Nephron (organoid): ENCODE measurements around the gene GPR153.

Source experiments
- H3K27ac Mint-ChIP-seq, 3 experiments: 2 replicates each; pipeline ENCODE4 v1.8.0; 2020; ENCODE audit warnings: mixed read lengths in 3 of 3, mild to moderate bottlenecking in 2 of 3, moderate library complexity in 1 of 3
- H3K27me3 Mint-ChIP-seq: 2 replicates; pipeline ENCODE4 v1.8.0; 2021; ENCODE audit warnings: low read depth, mild to moderate bottlenecking, moderate library complexity, mixed read lengths
- H3K36me3 Mint-ChIP-seq: 2 replicates; pipeline ENCODE4 v1.8.0; 2020; ENCODE audit warnings: low read depth, mixed read lengths
- H3K4me1 Mint-ChIP-seq: 2 replicates; pipeline ENCODE4 v1.8.0; 2020; ENCODE audit warnings: mixed read lengths
- H3K4me3 Mint-ChIP-seq, 3 experiments: 2 replicates each; pipeline ENCODE4 v1.8.0; 2020; ENCODE audit warnings: mild to moderate bottlenecking in 3 of 3, mixed read lengths in 3 of 3, moderate library complexity in 2 of 3
- H3K9me3 Mint-ChIP-seq: 2 replicates; pipeline ENCODE4 v1.8.0; 2020; ENCODE audit warnings: mixed read lengths
- CTCF ChIP-seq, 3 experiments: fragments of 200-600 bp; sonication (generic); IDR thresholded peaks; one replicate each; pipeline ENCODE4 v1.5.0; 2021; ENCODE audit warnings: antibody characterized with exemption in 3 of 3; ENCODE audit not compliant: unreplicated experiment in 3 of 3

The GPR153 gene

DNA sequence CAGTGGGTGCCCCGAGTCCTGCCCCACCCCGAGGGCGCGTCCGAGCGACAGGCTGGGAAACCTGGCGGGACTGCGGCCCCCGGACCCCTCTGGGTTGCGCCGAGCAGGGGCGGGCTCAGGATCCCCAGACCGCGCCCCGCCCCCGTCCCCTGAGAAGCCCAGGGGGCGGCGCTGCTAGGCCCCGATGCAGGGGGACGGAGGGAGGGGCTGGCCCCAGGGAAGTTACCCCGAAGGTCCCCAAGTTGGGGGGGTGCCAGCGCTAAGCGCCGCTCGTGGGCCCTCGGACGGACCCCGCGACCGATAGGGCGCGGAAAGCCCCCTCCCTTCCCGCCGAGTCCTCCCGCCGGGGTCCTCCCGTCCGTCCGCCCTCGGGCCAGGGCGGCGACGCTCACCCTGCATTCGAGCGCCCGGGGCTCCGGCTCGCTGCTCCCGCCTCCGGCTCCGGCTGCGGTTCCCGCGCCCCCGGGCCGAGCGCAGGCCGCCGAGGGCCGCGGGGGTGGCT is 414 bp downstream of the GPR153 start:
- H3K9me3 Mint-ChIP-seq = no peaks in the 10 kb centered on the region
- no peaks in the 10 kb centered on the region for H3K36me3 Mint-ChIP-seq
- no peak overlapping the region for H3K27ac Mint-ChIP-seq
- peaks cover 6% of the 10 kb centered on the region for H3K27me3 Mint-ChIP-seq
- peaks cover 37% of the 10 kb centered on the region for H3K4me1 Mint-ChIP-seq
- TF ChIP-seq CTCF (IDR thresholded peaks at IDR 0.05; ENCODE audit: unreplicated experiment in 3 of 3) = no peak
- no peak overlapping the region for H3K4me3 Mint-ChIP-seq

- peaks cover 6% of the 10 kb centered on the region for H3K27me3 Mint-ChIP-seq
- H3K36me3 Mint-ChIP-seq = no peaks in the 10 kb centered on the region
- H3K4me1 Mint-ChIP-seq = peaks cover 29% of the 10 kb centered on the region
- no peak for TF ChIP-seq CTCF (IDR thresholded peaks at IDR 0.05; ENCODE audit: unreplicated experiment in 3 of 3)
- no peaks in the 10 kb centered on the region for H3K9me3 Mint-ChIP-seq
- H3K27ac Mint-ChIP-seq = no peak overlapping the region
- H3K4me3 Mint-ChIP-seq = peak overlapping the region; percentile 74 to 81 (median 80)
These were observed 1.2 kb downstream of the GPR153 start for GRCh38 chr1:6259491-6260362.

DNA sequence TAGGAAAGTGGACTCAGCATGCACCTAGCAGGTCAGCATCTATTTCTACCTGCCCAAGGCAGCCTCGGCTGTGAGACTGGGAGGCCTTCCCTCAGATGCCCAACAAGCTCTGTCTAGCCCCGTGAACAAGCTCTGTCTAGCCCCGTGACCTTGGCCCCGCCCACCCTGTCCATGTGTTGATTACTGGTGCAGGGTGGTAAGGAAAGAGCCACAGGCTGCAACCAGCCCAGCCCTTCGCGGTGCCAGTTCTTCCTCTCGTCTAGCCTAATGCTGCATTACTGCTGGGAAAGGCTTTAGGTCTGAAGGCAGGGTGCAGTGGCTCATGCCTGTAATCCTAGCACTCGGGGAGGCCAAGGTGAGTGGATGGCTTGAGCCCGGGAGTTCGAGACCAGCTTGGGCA is 2.2 kb downstream of the GPR153 start:
- Mint-ChIP-seq H3K27me3 (peaks cover 11% of the 10 kb centered on the region), H3K4me1 (peaks cover 20% of the 10 kb centered on the region), H3K36me3 (peaks cover 3% of the 10 kb centered on the region), H3K4me3 (peak overlapping the region; percentile 74 to 81 (median 80)), H3K9me3 (no peaks in the 10 kb centered on the region), H3K27ac (no peak overlapping the region)
- no peak for TF ChIP-seq CTCF (IDR thresholded peaks at IDR 0.05; ENCODE audit: unreplicated experiment in 3 of 3)

DNA sequence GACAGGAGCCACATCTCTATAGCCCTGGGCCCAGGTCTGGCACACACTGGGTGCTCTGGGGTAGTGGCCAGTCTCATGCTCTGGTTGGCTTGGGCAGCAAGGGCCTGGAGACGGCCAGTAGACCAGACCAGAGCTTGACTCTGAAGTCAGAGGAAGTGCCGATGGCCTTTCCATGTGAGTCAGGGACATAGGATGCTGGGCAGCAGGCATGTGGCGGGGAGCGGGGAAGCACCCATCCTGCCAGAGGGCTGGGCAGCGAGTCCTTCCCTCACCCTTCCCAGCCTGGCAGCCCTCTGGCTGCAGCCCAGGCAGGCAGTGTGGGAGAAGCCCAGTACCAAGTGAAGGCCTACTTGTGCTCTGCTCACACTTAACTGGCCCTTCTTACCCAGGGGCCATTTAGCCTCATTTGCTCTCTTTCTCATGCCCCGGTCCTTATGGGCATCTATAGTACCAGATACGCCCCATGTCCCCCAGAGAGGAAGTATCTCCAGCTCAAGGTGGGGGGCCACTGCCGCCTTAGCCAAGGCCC is 3.3 kb downstream of the GPR153 start:
- H3K27me3 Mint-ChIP-seq = peaks cover 15% of the 10 kb centered on the region

GRCh38 chr1:6256645-6257044 is 4.3 kb downstream of the GPR153 start:
- H3K27me3 Mint-ChIP-seq = peaks cover 25% of the 10 kb centered on the region
- TF ChIP-seq CTCF (IDR thresholded peaks at IDR 0.05; ENCODE audit: unreplicated experiment in 3 of 3) = no peak
- H3K36me3 Mint-ChIP-seq = peaks cover 6% of the 10 kb centered on the region
- peaks cover under 1% of the 10 kb centered on the region for H3K4me1 Mint-ChIP-seq
- H3K4me3 Mint-ChIP-seq = peak overlapping the region in 1 of 3 experiments; percentile 46
- H3K9me3 Mint-ChIP-seq = no peaks in the 10 kb centered on the region
- no peak overlapping the region for H3K27ac Mint-ChIP-seq

More for the DNA sequence above, 3.3 kb downstream of the GPR153 start:
- no peaks in the 10 kb centered on the region for H3K9me3 Mint-ChIP-seq
- peak overlapping the region in 2 of 3 experiments; percentile 29 to 41 for H3K4me3 Mint-ChIP-seq
- H3K4me1 Mint-ChIP-seq = peaks cover 10% of the 10 kb centered on the region
- no peak for TF ChIP-seq CTCF (IDR thresholded peaks at IDR 0.05; ENCODE audit: unreplicated experiment in 3 of 3)
- H3K27ac Mint-ChIP-seq = no peak overlapping the region
- peaks cover 6% of the 10 kb centered on the region for H3K36me3 Mint-ChIP-seq
